Measurements from ENCODE around the gene WSB2.
"Not testable (repeated sequence)": the region's sequence is repeated elsewhere in the genome, so short reads cannot be mapped to it uniquely, and the experiment has no call there.

The WSB2 gene

GRCh38 chr12:118061011-118061872 lies at the start of gene WSB2:
Gene WSB2, minus strand, starts transcription at chr12:118061179. Its CDS starts 131 bp downstream, at chr12:118061048.
- DNase-seq (ENCODE audit: low read depth) = peak; percentile 36

- DNase-seq (ENCODE audit: low read depth) = no peak
Measured at GRCh38 chr12:118109088-118109487, 48.1 kb upstream of the WSB2 start.

GRCh38 chr12:118107694-118108093 lies 46.7 kb upstream of the WSB2 start:
- no peak for DNase-seq (ENCODE audit: low read depth)

GRCh38 chr12:118107011-118107410 lies 46.0 kb upstream of the WSB2 start:
- DNase-seq (ENCODE audit: low read depth) = no peak

- no peak for DNase-seq (ENCODE audit: low read depth)
Measured at GRCh38 chr12:118103601-118104382, 42.8 kb upstream of the WSB2 start, which contains the start of gene VSIG10. Gene VSIG10, minus strand, starts transcription at chr12:118104011. Its CDS starts 340 bp downstream, at chr12:118103671.

- no peak for DNase-seq (ENCODE audit: low read depth)
Measured at GRCh38 chr12:118103201-118103600, 42.2 kb upstream of the WSB2 start.

GRCh38 chr12:118102609-118103008 lies 41.6 kb upstream of the WSB2 start:
- no peak for DNase-seq (ENCODE audit: low read depth)

GRCh38 chr12:118102070-118102469 lies 41.1 kb upstream of the WSB2 start:
- DNase-seq (ENCODE audit: low read depth) = no peak

GRCh38 chr12:118101051-118101450 lies 40.1 kb upstream of the WSB2 start:
- no peak for DNase-seq (ENCODE audit: low read depth)

GRCh38 chr12:118098911-118099671 lies 38.1 kb upstream of the WSB2 start:
- no peak for DNase-seq (ENCODE audit: low read depth)

- no peak for DNase-seq (ENCODE audit: low read depth)
Measured at GRCh38 chr12:118098401-118098800, 37.4 kb upstream of the WSB2 start.

- DNase-seq (ENCODE audit: low read depth) = no peak
Measured at GRCh38 chr12:118094039-118094438, 33.1 kb upstream of the WSB2 start.

GRCh38 chr12:118089782-118090181 lies 28.8 kb upstream of the WSB2 start:
- no peak for DNase-seq (ENCODE audit: low read depth)

- DNase-seq (ENCODE audit: low read depth) = no peak
Measured at GRCh38 chr12:118082161-118082560, 21.2 kb upstream of the WSB2 start.

- not testable (repeated sequence) for DNase-seq (ENCODE audit: low read depth)
Measured at GRCh38 chr12:118081521-118081920, 20.5 kb upstream of the WSB2 start.

- no peak for DNase-seq (ENCODE audit: low read depth)
Measured at GRCh38 chr12:118073768-118074167, 12.8 kb upstream of the WSB2 start.

GRCh38 chr12:118070650-118071049 lies 9.7 kb upstream of the WSB2 start:
- DNase-seq (ENCODE audit: low read depth) = no peak

GRCh38 chr12:118068445-118068844 lies 7.5 kb upstream of the WSB2 start:
- no peak for DNase-seq (ENCODE audit: low read depth)

GRCh38 chr12:118065380-118065779 lies 4.4 kb upstream of the WSB2 start:
- DNase-seq (ENCODE audit: low read depth) = no peak

- no peak for DNase-seq (ENCODE audit: low read depth)
Measured at GRCh38 chr12:118064608-118065007, 3.6 kb upstream of the WSB2 start.

GRCh38 chr12:118063576-118064391 lies 2.8 kb upstream of the WSB2 start:
- no peak for DNase-seq (ENCODE audit: low read depth)

All from activated gamma-delta T cell treated with anti-CD3 and anti-CD28 coated beads, Interleukin-2, amount 50 U/mL, for 16 hours (primary cell).